SK-N-SH (cell line): ENCODE measurements around the gene KDM4C. TPM values are rescaled to one million over a fixed set of nuclear protein-coding genes. Genes with fewer than 3 reads are reported as not detected.

Source experiments
- CTCF ChIA-PET: fragments of 300-600, 350-600 bp; formaldehyde crosslinking; extraction: SDS; loops from one replicate; lab custom pipeline; 2021; lab: Yijun Ruan, JAX
- POLR2A ChIA-PET: fragments of 350-600 bp; sonication (Branson Sonifier 250); formaldehyde crosslinking; extraction: SDS; loops from one replicate; lab custom pipeline; 2020; ENCODE audit warnings: antibody characterized with exemption, inconsistent platforms; lab: Yijun Ruan, JAX
- DNase-seq: peaks from one replicate; pipeline ENCODE4 v3.0.0; 2012
- H2AFZ ChIP-seq: fragments of 200-600 bp; sonication (generic); 2 replicates; pipeline ENCODE4 v1.8.1; 2016; ENCODE audit warnings: antibody characterized with exemption, mild to moderate bottlenecking, low read depth
- H3F3A ChIP-seq: fragments of 200-600 bp; sonication (generic); replicated peaks from 2 replicates; pipeline ENCODE3; 2016; ENCODE audit warnings: antibody characterized with exemption, mild to moderate bottlenecking; ENCODE audit not compliant: insufficient read depth
- H3K27ac ChIP-seq, 2 experiments: fragments of 200-500 bp in 1 of 2; fragments of 200-600 bp in 1 of 2; sonication (Bioruptor generic) in 1 of 2; sonication (generic), shearing (Covaris generic) in 1 of 2; 2 replicates each; pipeline versions ENCODE4 v1.5.1 to v1.6.1; 2014 to 2016; ENCODE audit warnings: low read depth in 2 of 2, inconsistent platforms in 1 of 2, low read length in 1 of 2, mild to moderate bottlenecking in 1 of 2, mixed read lengths in 1 of 2
- H3K27me3 ChIP-seq: fragments of 200-600 bp; sonication (generic), shearing (Covaris generic); 2 replicates; pipeline ENCODE4 v1.6.1; 2016; ENCODE audit warnings: mixed run types; ENCODE audit not compliant: insufficient read depth
- H3K36me3 ChIP-seq, 2 experiments: fragments of 200-500 bp in 1 of 2; fragments of 200-600 bp in 1 of 2; sonication (Bioruptor generic) in 1 of 2; sonication (generic) in 1 of 2; replicated peaks in 1 of 2; 2 replicates each; pipeline versions ENCODE3 to v1.5.1; 2014 to 2016; ENCODE audit warnings: low read length in 1 of 2, mild to moderate bottlenecking in 1 of 2; ENCODE audit not compliant: insufficient read depth in 2 of 2, control insufficient read depth in 1 of 2
- H3K4me1 ChIP-seq, 2 experiments: fragments of 200-500 bp in 1 of 2; fragments of 200-600 bp in 1 of 2; sonication (Bioruptor generic) in 1 of 2; sonication (generic), shearing (Covaris generic) in 1 of 2; 2 replicates each; pipeline versions ENCODE4 v1.5.1 to v1.6.1; 2014 to 2016; ENCODE audit warnings: low read depth in 1 of 2, low read length in 1 of 2, mixed run types in 1 of 2; ENCODE audit not compliant: insufficient read depth in 2 of 2, control insufficient read depth in 1 of 2
- H3K4me2 ChIP-seq: fragments of 200-600 bp; sonication (generic), shearing (Covaris generic); 2 replicates; pipeline ENCODE4 v1.6.1; 2017; ENCODE audit warnings: mixed run types
- H3K4me3 ChIP-seq, 2 experiments: fragments of 200-500 bp in 1 of 2; fragments of 200-600 bp in 1 of 2; sonication (Bioruptor generic) in 1 of 2; sonication (generic), shearing (Covaris generic) in 1 of 2; 2 replicates each; pipeline versions ENCODE4 v1.5.1 to v1.8.1; 2014 to 2016; ENCODE audit warnings: low read depth in 2 of 2, inconsistent platforms in 1 of 2, low read length in 1 of 2, mild to moderate bottlenecking in 1 of 2, mixed read lengths in 1 of 2, moderate library complexity in 1 of 2
- H3K79me2 ChIP-seq: fragments of 200-600 bp; sonication (generic); 2 replicates; pipeline ENCODE4 v1.8.1; 2017; ENCODE audit warnings: mild to moderate bottlenecking; ENCODE audit not compliant: insufficient read depth
- H3K9ac ChIP-seq: fragments of 200-600 bp; sonication (generic); 2 replicates; pipeline ENCODE4 v1.6.1; 2017; ENCODE audit warnings: mixed run types
- H3K9me2 ChIP-seq: fragments of 200-600 bp; sonication (generic); 2 replicates; pipeline ENCODE4 v1.6.1; 2017; ENCODE audit warnings: mixed run types
- H3K9me3 ChIP-seq: fragments of 200-600 bp; sonication (generic); 2 replicates; pipeline ENCODE4 v1.6.1; 2017; ENCODE audit warnings: mixed run types, mild to moderate bottlenecking, moderate library complexity
- H4K20me1 ChIP-seq: fragments of 200-600 bp; sonication (generic); 2 replicates; pipeline ENCODE4 v1.6.1; 2017; ENCODE audit warnings: mild to moderate bottlenecking, mixed run types; ENCODE audit not compliant: insufficient read depth
- EP300 ChIP-seq, 2 experiments: IDR thresholded peaks; 2 replicates each; pipeline versions ENCODE4 v1.4.0 to v1.6.1; 2012; ENCODE audit warnings: borderline replicate concordance in 1 of 2, low read depth in 1 of 2, low read length in 1 of 2
- GABPA ChIP-seq: IDR thresholded peaks from 2 replicates; pipeline ENCODE4 v1.4.0; 2012; ENCODE audit warnings: low read depth, mild to moderate bottlenecking
- GATA2 ChIP-seq: sonication (generic); formaldehyde crosslinking; IDR thresholded peaks from 2 replicates; pipeline ENCODE4 v1.5.0; 2020; ENCODE audit warnings: mild to moderate bottlenecking, missing genetic modification reagents
- MEF2A ChIP-seq: IDR thresholded peaks from 2 replicates; pipeline ENCODE4 v1.4.0; 2012; ENCODE audit warnings: low read depth, borderline replicate concordance
- MXI1 ChIP-seq: IDR thresholded peaks from 2 replicates; pipeline ENCODE4 v1.6.1; 2012; ENCODE audit warnings: mild to moderate bottlenecking, low read depth, low read length, improper control_type of control experiment
- POLR2AphosphoS5 ChIP-seq: IDR thresholded peaks from 2 replicates; pipeline ENCODE4 v1.6.1; 2012; ENCODE audit warnings: low read depth, low read length
- RAD21 ChIP-seq: IDR thresholded peaks from 2 replicates; pipeline ENCODE4 v1.6.1; 2012; ENCODE audit warnings: mild to moderate bottlenecking, low read length
- RCOR1 ChIP-seq: fragments of 150-350 bp; IDR thresholded peaks from 2 replicates; pipeline ENCODE4 v1.6.1; 2017; ENCODE audit warnings: antibody characterized with exemption, low read length
- RFX5 ChIP-seq: IDR thresholded peaks from 2 replicates; pipeline ENCODE4 v1.6.1; 2012; ENCODE audit warnings: mild to moderate bottlenecking, improper control_type of control experiment, low read length
- RXRA ChIP-seq: IDR thresholded peaks from 2 replicates; pipeline ENCODE4 v1.4.0; 2012; ENCODE audit warnings: low read depth, mild to moderate bottlenecking, borderline replicate concordance
- SIN3A ChIP-seq: IDR thresholded peaks from 2 replicates; pipeline ENCODE4 v1.6.1; 2012; ENCODE audit warnings: low read depth, mild to moderate bottlenecking, low read length, moderate library complexity, borderline replicate concordance
- SMC3 ChIP-seq: IDR thresholded peaks from 2 replicates; pipeline ENCODE4 v1.6.1; 2012; ENCODE audit warnings: low read depth, low read length, improper control_type of control experiment
- TCF12 ChIP-seq: IDR thresholded peaks from 2 replicates; pipeline ENCODE4 v1.4.0; 2012
- WGBS: methylation state at CpG from one replicate; pipeline ENCODE4 v1.1.6; 2017; ENCODE audit warnings: low lambda C conversion rate; 5-methylcytosine and 5-hydroxymethylcytosine counted together
- polyA plus RNA-seq, 3 experiments: library from polyadenylated mRNA; depleted of rRNA; stranded (reverse); fragments of >200 nt; gene quantifications; 2 replicates each; pipeline ENCODE4 v1.2.3, GENCODE V29; 2012
- TF ChIP-seq, protein P1 (sequence below): fragments of 150-350 bp; IDR thresholded peaks from 2 replicates; pipeline ENCODE4 v1.6.1; 2016; ENCODE audit warnings: mild to moderate bottlenecking, low read depth, low read length
- TF ChIP-seq, protein P2 (sequence below): fragments of 150-350 bp; IDR thresholded peaks from 2 replicates; pipeline ENCODE4 v1.6.1; 2017; ENCODE audit warnings: antibody characterized with exemption, low read length, low read depth, borderline replicate concordance
- TF ChIP-seq, protein P3 (sequence below): IDR thresholded peaks from 2 replicates; pipeline ENCODE4 v1.4.0; 2012; ENCODE audit warnings: low read depth
- TF ChIP-seq, protein P4 (sequence below): IDR thresholded peaks from 2 replicates; pipeline ENCODE4 v1.4.0; 2012; ENCODE audit warnings: low read depth, borderline replicate concordance
- TF ChIP-seq, protein P5 (sequence below): IDR thresholded peaks from 2 replicates; pipeline ENCODE4 v1.4.0; 2012; ENCODE audit warnings: low read depth, borderline replicate concordance

Gene KDM4C
- polyA plus RNA-seq, 1 of the 3 experiments (the other 2 are of a cell fraction): 9.4 TPM

DNA sequence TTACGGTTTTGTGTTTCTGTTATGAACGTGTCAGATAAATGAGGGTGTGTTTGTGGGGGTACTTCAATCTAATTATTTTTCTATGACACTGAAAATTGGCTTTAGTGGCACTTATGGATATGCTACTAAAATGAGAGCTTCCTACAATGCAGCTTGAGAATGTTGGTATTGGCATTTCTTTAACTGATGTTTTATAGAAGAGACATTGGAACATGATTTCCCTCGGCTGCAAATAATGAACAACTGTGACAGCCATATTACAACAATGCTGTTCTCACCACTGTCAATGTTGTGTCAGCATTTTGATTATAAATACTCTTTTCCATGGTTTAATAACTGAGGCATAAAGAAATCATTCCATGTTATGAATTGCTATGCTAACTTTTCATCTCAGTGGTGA, 279.4 kb downstream of the KDM4C start (continued):
- TF ChIP-seq, protein P1, sequence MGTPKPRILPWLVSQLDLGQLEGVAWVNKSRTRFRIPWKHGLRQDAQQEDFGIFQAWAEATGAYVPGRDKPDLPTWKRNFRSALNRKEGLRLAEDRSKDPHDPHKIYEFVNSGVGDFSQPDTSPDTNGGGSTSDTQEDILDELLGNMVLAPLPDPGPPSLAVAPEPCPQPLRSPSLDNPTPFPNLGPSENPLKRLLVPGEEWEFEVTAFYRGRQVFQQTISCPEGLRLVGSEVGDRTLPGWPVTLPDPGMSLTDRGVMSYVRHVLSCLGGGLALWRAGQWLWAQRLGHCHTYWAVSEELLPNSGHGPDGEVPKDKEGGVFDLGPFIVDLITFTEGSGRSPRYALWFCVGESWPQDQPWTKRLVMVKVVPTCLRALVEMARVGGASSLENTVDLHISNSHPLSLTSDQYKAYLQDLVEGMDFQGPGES: no peak
- TF ChIP-seq RXRA (no peak), GABPA (no peak), RAD21 (no peak), SMC3 (no peak), EP300 (IDR thresholded peaks at IDR 0.05; ENCODE audit: borderline replicate concordance in 1 of 2, low read depth in 1 of 2, low read length in 1 of 2) (no peak), SIN3A (no peak), TCF12 (no peak), GATA2 (no peak), RCOR1 (no peak)
- TF ChIP-seq, protein P2, sequence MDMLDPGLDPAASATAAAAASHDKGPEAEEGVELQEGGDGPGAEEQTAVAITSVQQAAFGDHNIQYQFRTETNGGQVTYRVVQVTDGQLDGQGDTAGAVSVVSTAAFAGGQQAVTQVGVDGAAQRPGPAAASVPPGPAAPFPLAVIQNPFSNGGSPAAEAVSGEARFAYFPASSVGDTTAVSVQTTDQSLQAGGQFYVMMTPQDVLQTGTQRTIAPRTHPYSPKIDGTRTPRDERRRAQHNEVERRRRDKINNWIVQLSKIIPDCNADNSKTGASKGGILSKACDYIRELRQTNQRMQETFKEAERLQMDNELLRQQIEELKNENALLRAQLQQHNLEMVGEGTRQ: no peak
- TF ChIP-seq, protein P3, sequence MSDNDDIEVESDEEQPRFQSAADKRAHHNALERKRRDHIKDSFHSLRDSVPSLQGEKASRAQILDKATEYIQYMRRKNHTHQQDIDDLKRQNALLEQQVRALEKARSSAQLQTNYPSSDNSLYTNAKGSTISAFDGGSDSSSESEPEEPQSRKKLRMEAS: no peak
- TF ChIP-seq, all 33 proteins: peak for 0

DNA sequence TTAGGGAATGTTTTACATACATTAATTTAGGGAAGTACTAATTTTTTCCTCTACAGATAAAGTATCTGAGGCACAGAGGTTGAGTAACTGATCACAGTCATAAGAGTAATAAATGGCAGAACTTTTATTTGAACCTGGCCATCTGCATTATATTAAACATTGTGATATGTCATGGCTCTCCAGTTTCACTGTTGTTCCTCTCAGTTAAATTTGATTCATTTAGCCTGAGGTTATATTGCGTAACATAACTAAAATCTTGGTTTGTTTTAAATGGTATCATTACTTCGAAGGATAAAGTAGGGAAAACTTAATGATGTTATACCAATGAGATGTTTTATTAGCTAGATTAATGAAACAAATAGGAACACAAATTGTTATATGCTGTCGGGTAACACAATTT, 284.4 kb downstream of the KDM4C start:
- no peak overlapping the region for H3K9ac ChIP-seq
- no peaks in the 10 kb centered on the region for H3K79me2 ChIP-seq
- H3K4me2 ChIP-seq: no peak overlapping the region
- TF ChIP-seq MXI1 (no peak), MEF2A (no peak), RFX5 (no peak), POLR2AphosphoS5 (no peak), GATA2 (no peak), TCF12 (no peak)
- TF ChIP-seq, protein P4, sequence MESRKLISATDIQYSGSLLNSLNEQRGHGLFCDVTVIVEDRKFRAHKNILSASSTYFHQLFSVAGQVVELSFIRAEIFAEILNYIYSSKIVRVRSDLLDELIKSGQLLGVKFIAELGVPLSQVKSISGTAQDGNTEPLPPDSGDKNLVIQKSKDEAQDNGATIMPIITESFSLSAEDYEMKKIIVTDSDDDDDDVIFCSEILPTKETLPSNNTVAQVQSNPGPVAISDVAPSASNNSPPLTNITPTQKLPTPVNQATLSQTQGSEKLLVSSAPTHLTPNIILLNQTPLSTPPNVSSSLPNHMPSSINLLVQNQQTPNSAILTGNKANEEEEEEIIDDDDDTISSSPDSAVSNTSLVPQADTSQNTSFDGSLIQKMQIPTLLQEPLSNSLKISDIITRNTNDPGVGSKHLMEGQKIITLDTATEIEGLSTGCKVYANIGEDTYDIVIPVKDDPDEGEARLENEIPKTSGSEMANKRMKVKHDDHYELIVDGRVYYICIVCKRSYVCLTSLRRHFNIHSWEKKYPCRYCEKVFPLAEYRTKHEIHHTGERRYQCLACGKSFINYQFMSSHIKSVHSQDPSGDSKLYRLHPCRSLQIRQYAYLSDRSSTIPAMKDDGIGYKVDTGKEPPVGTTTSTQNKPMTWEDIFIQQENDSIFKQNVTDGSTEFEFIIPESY: no peak
- TF ChIP-seq, protein P5, sequence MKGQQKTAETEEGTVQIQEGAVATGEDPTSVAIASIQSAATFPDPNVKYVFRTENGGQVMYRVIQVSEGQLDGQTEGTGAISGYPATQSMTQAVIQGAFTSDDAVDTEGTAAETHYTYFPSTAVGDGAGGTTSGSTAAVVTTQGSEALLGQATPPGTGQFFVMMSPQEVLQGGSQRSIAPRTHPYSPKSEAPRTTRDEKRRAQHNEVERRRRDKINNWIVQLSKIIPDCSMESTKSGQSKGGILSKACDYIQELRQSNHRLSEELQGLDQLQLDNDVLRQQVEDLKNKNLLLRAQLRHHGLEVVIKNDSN: no peak
- no peaks in the 10 kb centered on the region for H3K9me2 ChIP-seq
- no peaks in the 10 kb centered on the region for H3K27me3 ChIP-seq
- H3K4me1 ChIP-seq: no peaks in the 10 kb centered on the region; a peak in 1 of 4 replicates
- H3K4me3 ChIP-seq: no peak overlapping the region
- peaks cover 4 to 5% of the 10 kb centered on the region in 2 experiments for H3K36me3 ChIP-seq
- no peaks in the 10 kb centered on the region for H3F3A ChIP-seq
- no peak for DNase-seq
- ChIA-PET POLR2A (no interaction called here), CTCF (interaction anchor here (1.0 kb wide), 1 partner anchor 11 kb away, joined by 4 read pairs; no protein-coding TSS in a partner anchor)
- WGBS: 80% methylated on average over 3 of the region's 3 CpGs
- H3K9me3 ChIP-seq: no peaks in the 10 kb centered on the region
- H4K20me1 ChIP-seq: no peaks in the 10 kb centered on the region
- no peak overlapping the region for H2AFZ ChIP-seq
- no peak overlapping the region for H3K27ac ChIP-seq
